Measurements from ENCODE around the gene HMGCS1. TPM values are rescaled to one million over a fixed set of nuclear protein-coding genes. Genes with fewer than 3 reads are reported as not detected.

The HMGCS1 gene
- 8.5 and 82.2 TPM in 2 replicates for total RNA-seq

GRCh38 chr5:43313035-43313853, at the start of gene HMGCS1:
Gene HMGCS1, minus strand, starts transcription at chr5:43313412. Its CDS starts 14,447 bp downstream, at chr5:43298965.

Other genes with a start within 250 kb of the HMGCS1 start
- gene ZNF131, start 192.5 kb downstream of the HMGCS1 start, total RNA-seq: 21.2 and 37.7 TPM in 2 replicates
- 0.78 and 0.96 TPM in 2 replicates for gene NIM1K, start 121.2 kb downstream of the HMGCS1 start, total RNA-seq
- gene CCL28, start 99.0 kb upstream of the HMGCS1 start, total RNA-seq: 0.65 and 1.0 TPM in 2 replicates
- gene TMEM267, start 170.5 kb upstream of the HMGCS1 start, total RNA-seq: 8.4 and 10.0 TPM in 2 replicates
- gene C5orf34, start 201.7 kb upstream of the HMGCS1 start, total RNA-seq: 3.6 and 8.2 TPM in 2 replicates
- 71.8 and 85.8 TPM in 2 replicates for gene PAIP1, start 243.7 kb upstream of the HMGCS1 start, total RNA-seq